Adrenal gland (tissue), 5 donors: ENCODE results near the gene MCTP1.

Experiments used
- CTCF ChIP-seq, 6 experiments: fragments of 450-650 bp in 4 of 6; fragments of 200-600 bp in 2 of 6; sonication (generic) in 1 of 6; IDR thresholded peaks; 1 replicate in 5 of 6; 2 replicates in 1 of 6; pipeline versions ENCODE4 v1.5.1 to v1.8.0; 2016 to 2021; ENCODE audit warnings: antibody characterized with exemption in 6 of 6, mild to moderate bottlenecking in 2 of 6, moderate library complexity in 1 of 6
- POLR2A ChIP-seq, 2 donors: fragments of 450-650 bp; IDR thresholded peaks; one replicate each; pipeline ENCODE4 v1.6.1; 2017; ENCODE audit warnings: antibody characterized with exemption in 2 of 2, mild to moderate bottlenecking in 2 of 2, moderate library complexity in 1 of 2
- donor health status: DM: no; HTN: no; CAD: no.

- no peak for TF ChIP-seq CTCF (IDR thresholded peaks at IDR 0.05)
- TF ChIP-seq POLR2A (IDR thresholded peaks at IDR 0.05), result no peak
Measured at GRCh38 chr5:94725142-94725541, 559.8 kb downstream of the MCTP1 start.
